Measurements from ENCODE around the gene CENPB.

Gene CENPB

DNA sequence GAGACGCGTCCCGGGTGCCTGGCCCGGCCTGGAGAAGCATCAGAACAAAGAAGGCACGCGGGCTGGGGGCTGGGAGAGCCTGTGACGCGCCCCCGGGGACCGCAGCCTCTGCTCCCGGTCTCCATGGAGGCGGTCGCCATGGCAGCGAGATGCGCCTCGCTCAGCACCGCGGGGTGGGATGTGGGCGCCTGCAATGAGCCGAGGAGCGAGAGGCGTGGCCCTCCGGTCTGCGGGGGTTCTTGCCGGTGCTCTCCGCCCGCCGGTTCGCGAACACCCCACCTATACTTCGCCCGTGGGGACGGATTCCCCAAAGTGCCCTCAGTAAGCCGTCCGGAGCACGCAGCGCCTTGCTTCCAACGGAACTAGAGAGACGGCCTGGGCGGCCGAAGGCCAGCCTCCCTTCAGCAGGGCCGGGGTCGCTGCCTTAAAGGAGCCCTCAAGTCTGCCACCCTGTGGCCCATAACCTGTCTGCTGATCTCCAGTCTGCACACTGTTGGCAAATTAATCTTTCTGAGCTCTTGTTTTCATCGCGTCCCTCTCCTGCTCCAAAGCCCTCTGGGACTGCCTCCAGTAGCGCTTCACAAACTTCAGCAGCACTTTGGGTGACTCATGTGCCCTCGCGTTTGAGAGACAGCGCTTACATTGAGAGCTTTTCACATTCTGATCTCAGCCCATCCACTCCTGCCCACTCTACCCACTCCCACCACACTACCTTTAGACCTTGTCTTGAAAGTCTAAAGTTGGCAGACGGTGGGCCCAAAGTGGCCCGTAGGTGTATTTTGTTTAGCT is 18.0 kb downstream of the CENPB start:
- peak; percentile 71 for TF ChIP-seq CTCF (IDR thresholded peaks at IDR 0.05; ENCODE audit: insufficient read depth, low read length, poor library complexity, severe bottlenecking)
- peak overlapping the region; percentile 85 for H3K4me3 ChIP-seq (replicated peaks; ENCODE audit: low read depth, low read length)

DNA sequence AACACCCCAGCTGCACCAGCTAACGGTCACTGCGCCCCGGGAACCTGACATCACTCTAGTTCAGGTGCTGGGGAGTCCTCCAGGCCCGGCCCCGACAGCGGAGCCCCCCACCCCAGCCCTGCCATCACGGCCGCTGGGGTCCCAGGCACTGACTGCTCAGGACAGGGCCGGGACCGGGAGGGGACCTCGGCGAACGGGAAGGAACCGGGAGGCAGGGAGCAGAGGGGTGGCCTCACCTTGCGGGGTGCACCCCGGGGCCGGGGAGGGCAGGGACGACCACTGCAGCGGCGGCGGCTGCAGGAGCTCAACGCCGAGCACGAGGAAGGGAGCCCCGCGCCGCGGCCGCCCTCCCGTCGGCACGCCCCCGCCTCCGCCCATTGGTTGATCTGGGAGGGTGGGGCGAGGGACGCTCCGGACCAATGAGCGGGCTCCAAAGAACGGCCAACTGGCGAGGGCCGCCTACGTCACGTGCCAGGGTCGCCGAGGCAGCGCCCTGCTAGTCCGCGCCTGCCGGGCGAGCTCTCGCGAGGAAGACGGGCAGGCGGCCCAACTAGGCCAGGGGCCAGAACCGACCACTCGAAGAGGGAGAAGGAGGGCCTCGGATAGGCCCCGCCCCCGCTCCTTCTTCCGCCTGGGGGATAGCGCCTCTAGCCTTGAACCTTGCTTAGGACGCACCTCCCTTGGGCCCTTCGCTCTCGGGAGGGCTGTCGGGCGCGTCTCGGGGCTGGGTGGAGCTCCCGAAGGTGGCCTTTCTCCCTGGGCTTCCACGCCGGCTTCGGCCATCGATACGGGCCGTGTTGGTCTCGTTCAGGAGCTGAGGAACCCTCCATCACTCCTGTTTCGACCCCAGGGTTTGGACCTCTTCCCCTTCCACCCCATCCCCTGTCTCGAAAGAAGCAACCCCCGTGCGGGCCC is 18.9 kb downstream of the CENPB start, which contains the start of gene ADISSP:
ADISSP (minus strand) TSS at position 327 of the 915 bp plus-strand sequence. CDS start 7,653 bp downstream, outside the sequence.
- Histone ChIP-seq H3K27me3 (replicated peaks; ENCODE audit: control insufficient read depth, insufficient read depth, low read length) (no peaks in the 10 kb centered on the region), H3K4me3 (replicated peaks; ENCODE audit: low read depth, low read length) (peak within 1 kb of the TSS; percentile 85), H3K36me3 (ENCODE audit: control insufficient read depth, insufficient read depth, low read length) (no peaks in the 10 kb centered on the region; the same call in none of the 2 replicates)
- peak; percentile 37 for TF ChIP-seq CTCF (IDR thresholded peaks at IDR 0.05; ENCODE audit: insufficient read depth, low read length, poor library complexity, severe bottlenecking)
- DNase-seq (ENCODE audit: extremely low read depth, insufficient read length): peak; percentile 98

More for the DNA sequence above, 18.0 kb downstream of the CENPB start:
- Histone ChIP-seq H3K27me3 (replicated peaks; ENCODE audit: control insufficient read depth, insufficient read depth, low read length) (no peaks in the 10 kb centered on the region), H3K36me3 (ENCODE audit: control insufficient read depth, insufficient read depth, low read length) (no peaks in the 10 kb centered on the region; the same call in none of the 2 replicates)
- DNase-seq (ENCODE audit: extremely low read depth, insufficient read length): peak; percentile 83

DNA sequence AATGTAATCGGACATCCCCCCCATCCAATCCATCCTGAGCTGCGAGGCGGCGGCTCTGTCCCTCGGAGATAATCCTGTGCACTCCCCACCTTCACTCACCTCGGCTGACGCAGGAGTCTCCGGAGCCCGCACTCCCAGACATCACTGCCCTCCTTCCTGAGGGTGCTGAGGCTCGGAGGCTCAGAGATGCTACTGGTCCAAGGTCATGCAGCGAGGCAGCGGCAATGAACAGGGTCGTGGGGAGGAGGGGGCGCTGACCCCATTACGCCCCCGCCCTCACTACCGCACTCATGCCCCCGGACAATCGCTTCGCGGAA is 19.5 kb downstream of the CENPB start:
- TF ChIP-seq CTCF (IDR thresholded peaks at IDR 0.05; ENCODE audit: insufficient read depth, low read length, poor library complexity, severe bottlenecking): no peak
- H3K36me3 ChIP-seq (ENCODE audit: control insufficient read depth, insufficient read depth, low read length): no peaks in the 10 kb centered on the region; the same call in none of the 2 replicates
- no peak for DNase-seq (ENCODE audit: extremely low read depth, insufficient read length)
- H3K27me3 ChIP-seq (replicated peaks; ENCODE audit: control insufficient read depth, insufficient read depth, low read length): no peaks in the 10 kb centered on the region
- peak overlapping the region; percentile 85 for H3K4me3 ChIP-seq (replicated peaks; ENCODE audit: low read depth, low read length)

DNA sequence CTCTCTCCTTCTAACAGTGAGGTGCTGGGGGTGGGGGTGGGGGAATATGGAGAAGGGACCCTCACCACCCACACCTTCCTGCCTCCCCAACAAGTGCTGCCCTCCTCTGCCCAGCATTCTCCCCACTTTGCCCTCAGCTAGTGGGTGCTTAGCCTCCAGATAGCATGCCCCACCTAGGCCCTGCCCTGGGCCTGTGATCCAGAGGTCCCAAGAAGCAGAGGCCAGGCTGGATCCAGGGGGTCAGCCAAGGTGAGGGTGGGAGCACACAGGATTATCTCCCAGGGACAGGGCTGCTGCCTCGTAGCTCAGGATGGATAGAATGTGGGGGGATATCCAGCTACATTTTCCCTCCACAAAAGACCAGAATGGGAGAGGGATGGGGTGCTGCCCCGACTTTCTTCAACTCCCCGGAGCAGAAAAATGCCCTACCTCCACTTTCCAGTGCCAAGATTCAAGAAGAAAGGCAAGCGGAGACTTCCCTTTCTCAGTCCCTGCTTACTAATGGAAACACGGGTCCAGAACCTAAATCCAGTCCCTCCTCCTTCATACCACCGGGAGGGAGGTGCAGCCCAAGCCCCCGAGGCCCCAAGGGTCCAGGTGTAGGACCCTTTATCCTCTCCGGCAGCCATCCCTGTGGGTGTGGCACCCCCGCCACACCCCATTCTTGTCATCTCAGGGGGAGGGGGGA is 20.0 kb downstream of the CENPB start:
- no peak for DNase-seq (ENCODE audit: extremely low read depth, insufficient read length)
- no peak for TF ChIP-seq CTCF (IDR thresholded peaks at IDR 0.05; ENCODE audit: insufficient read depth, low read length, poor library complexity, severe bottlenecking)
- no peaks in the 10 kb centered on the region for H3K27me3 ChIP-seq (replicated peaks; ENCODE audit: control insufficient read depth, insufficient read depth, low read length)
- H3K36me3 ChIP-seq (ENCODE audit: control insufficient read depth, insufficient read depth, low read length): no peaks in the 10 kb centered on the region; the same call in none of the 2 replicates
- peak overlapping the region; percentile 85 for H3K4me3 ChIP-seq (replicated peaks; ENCODE audit: low read depth, low read length)

DNA sequence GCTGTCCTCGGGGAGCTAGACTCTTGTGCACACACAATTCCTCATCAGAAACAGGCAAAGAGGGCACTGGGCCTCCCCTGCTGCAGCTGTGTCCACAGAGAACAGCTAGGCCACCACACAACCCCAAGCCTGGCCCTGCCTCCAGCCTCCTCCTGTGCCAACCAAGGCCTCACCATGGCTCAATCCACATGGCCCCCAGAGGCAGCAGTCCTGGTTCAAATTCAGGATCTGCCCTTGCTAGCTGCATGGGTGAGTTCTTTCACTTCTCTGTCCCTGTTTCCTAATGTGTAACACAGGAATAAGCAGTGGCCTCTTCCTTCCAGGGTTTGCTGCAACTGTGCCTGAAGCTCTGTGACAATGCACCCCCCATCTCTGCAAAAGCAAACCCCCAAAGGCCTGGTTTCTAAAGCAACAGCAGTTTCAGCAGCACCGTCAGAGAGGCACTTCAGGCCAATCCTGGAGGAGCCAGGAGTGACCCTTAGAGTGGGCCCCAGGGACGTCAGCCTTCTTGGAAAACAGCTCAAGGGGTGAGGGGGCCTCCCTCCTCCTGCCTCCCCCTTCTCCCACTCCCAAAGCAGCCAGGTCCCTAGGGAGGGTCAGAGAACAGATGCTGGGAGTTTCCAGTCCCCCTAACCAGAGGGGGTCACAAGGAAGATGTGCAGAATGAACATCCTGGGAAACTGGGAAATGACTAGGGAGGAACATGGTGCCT is 21.2 kb downstream of the CENPB start:
- no peaks in the 10 kb centered on the region; the same call in none of the 2 replicates for H3K36me3 ChIP-seq (ENCODE audit: control insufficient read depth, insufficient read depth, low read length)
- H3K4me3 ChIP-seq (replicated peaks; ENCODE audit: low read depth, low read length): no peak overlapping the region
- TF ChIP-seq CTCF (IDR thresholded peaks at IDR 0.05; ENCODE audit: insufficient read depth, low read length, poor library complexity, severe bottlenecking): no peak
- no peaks in the 10 kb centered on the region for H3K27me3 ChIP-seq (replicated peaks; ENCODE audit: control insufficient read depth, insufficient read depth, low read length)
- no peak for DNase-seq (ENCODE audit: extremely low read depth, insufficient read length)

All from GM06990 (cell line).